Type B pancreatic cell (in vitro differentiated cells): ENCODE results near the gene LEFTY2. TPM values are rescaled to one million over a fixed set of nuclear protein-coding genes. Genes with fewer than 3 reads are reported as not detected.

ENCODE experiments used
- DNase-seq: peaks from one replicate; pipeline ENCODE4 v3.0.0; 2021; ENCODE audit warnings: mixed read lengths; ENCODE audit not compliant: unreplicated experiment; ENCODE audit errors: extremely low spot score
- H3K27ac Mint-ChIP-seq: 2 replicates; pipeline ENCODE4 v1.8.0; 2021; ENCODE audit warnings: mild to moderate bottlenecking, mixed read lengths
- H3K27me3 Mint-ChIP-seq: 2 replicates; pipeline ENCODE4 v1.8.0; 2021; ENCODE audit warnings: mixed read lengths
- H3K36me3 Mint-ChIP-seq: 2 replicates; pipeline ENCODE4 v1.8.0; 2021; ENCODE audit warnings: mixed read lengths
- H3K4me1 Mint-ChIP-seq: one replicate; pipeline ENCODE4 v1.8.0; 2021; ENCODE audit warnings: mixed read lengths; ENCODE audit not compliant: unreplicated experiment
- H3K4me3 Mint-ChIP-seq: 2 replicates; pipeline ENCODE4 v1.8.0; 2021; ENCODE audit warnings: mild to moderate bottlenecking, mixed read lengths
- H3K9me3 Mint-ChIP-seq: 2 replicates; pipeline ENCODE4 v1.8.0; 2021; ENCODE audit warnings: mixed read lengths
- total RNA-seq: library from RNA; stranded (reverse); gene quantifications from 2 replicates; pipeline ENCODE4 v1.2.1, GENCODE V29; 2021; ENCODE audit warnings: low replicate concordance
- TF ChIP-seq, protein P1 (sequence below): fragments of 200-600 bp; sonication (generic); conservative IDR thresholded peaks from 2 replicates; pipeline ENCODE4 v1.5.0; 2021; ENCODE audit warnings: antibody characterized with exemption, mild to moderate bottlenecking

The LEFTY2 gene
- total RNA-seq, 1 donor from 2014 or later, result not detected

- Mint-ChIP-seq H3K27me3 (no peaks in the 10 kb centered on the region), H3K4me1 (peaks cover 5% of the 10 kb centered on the region), H3K36me3 (peaks cover 8% of the 10 kb centered on the region), H3K27ac (no peak overlapping the region), H3K9me3 (no peaks in the 10 kb centered on the region), H3K4me3 (peak overlapping the region; percentile 95)
- DNase-seq, result no peak
- TF ChIP-seq, protein P1, sequence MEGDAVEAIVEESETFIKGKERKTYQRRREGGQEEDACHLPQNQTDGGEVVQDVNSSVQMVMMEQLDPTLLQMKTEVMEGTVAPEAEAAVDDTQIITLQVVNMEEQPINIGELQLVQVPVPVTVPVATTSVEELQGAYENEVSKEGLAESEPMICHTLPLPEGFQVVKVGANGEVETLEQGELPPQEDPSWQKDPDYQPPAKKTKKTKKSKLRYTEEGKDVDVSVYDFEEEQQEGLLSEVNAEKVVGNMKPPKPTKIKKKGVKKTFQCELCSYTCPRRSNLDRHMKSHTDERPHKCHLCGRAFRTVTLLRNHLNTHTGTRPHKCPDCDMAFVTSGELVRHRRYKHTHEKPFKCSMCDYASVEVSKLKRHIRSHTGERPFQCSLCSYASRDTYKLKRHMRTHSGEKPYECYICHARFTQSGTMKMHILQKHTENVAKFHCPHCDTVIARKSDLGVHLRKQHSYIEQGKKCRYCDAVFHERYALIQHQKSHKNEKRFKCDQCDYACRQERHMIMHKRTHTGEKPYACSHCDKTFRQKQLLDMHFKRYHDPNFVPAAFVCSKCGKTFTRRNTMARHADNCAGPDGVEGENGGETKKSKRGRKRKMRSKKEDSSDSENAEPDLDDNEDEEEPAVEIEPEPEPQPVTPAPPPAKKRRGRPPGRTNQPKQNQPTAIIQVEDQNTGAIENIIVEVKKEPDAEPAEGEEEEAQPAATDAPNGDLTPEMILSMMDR, result no peak
Observed at GRCh38 chr1:225921734-225922709, 19.0 kb downstream of the LEFTY2 start.

DNA sequence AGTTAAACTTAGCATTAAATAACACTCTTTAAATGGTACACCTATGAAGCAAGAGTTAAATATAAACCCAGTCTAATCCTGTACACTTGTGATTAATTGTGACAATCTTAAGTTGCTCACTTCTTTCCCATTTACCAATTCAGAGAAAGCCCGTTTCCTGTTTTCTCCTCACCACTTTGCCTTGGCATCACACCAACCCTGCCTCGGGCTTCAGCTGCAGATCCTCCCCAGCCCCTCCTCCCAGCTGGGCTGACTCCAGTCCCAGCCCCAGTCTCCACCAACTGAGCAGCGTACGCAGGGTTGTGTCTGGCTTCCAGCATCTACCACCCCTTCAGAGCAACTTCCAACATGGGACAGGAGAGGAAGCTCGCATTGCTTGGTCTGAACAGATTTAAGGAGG lies 21.1 kb downstream of the LEFTY2 start:
- peaks cover 18% of the 10 kb centered on the region for H3K4me1 Mint-ChIP-seq
- H3K27ac Mint-ChIP-seq, result no peak overlapping the region
- no peaks in the 10 kb centered on the region for H3K27me3 Mint-ChIP-seq
- H3K36me3 Mint-ChIP-seq, result peaks cover 12% of the 10 kb centered on the region
- DNase-seq, result no peak
- H3K4me3 Mint-ChIP-seq, result no peak overlapping the region
- TF ChIP-seq, protein P1, result no peak
- no peaks in the 10 kb centered on the region for H3K9me3 Mint-ChIP-seq

DNA sequence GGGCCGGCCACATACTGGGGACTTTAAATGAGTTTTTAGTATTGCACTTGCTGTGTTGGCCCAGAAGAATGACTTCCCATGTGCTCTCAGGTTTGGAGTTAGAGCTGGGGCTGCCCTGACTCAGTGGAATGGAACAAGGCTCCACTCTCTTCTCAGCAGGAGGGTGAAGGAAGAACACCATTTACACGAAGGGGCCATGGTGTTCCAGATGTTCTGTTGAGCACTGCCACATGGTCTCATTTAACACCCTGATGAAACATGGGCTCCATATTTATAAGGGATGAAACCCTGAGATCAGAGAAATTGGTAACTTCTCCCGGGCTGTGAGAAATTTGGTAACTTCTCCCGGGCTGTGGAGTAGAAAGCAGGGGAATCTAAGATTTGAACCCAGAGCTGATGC lies 22.7 kb downstream of the LEFTY2 start:
- no peak for DNase-seq
- H3K27ac Mint-ChIP-seq, result no peak overlapping the region
- H3K4me3 Mint-ChIP-seq, result no peak overlapping the region
- no peaks in the 10 kb centered on the region for H3K9me3 Mint-ChIP-seq
- peaks cover 15% of the 10 kb centered on the region for H3K36me3 Mint-ChIP-seq
- TF ChIP-seq, protein P1, result no peak
- no peaks in the 10 kb centered on the region for H3K27me3 Mint-ChIP-seq
- H3K4me1 Mint-ChIP-seq, result peaks cover 21% of the 10 kb centered on the region

DNA sequence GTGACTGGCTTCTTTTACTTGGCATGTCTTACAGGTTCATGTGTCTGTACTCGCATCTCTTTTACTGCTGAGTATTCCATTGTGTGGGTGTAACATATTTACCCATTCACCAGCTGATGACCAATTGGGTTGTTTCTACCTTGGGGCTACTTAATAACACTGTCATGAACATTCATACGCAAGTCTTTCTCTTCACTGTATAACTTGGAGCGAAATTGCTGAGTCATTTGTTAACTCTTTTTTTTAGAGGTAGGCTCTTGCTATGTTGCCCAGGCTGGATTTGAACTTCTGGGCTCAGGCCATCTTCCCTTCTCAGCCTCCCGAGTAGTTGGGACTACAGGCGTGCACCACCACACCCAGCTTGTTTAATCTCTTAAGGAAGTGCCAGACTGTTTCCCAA lies 23.5 kb downstream of the LEFTY2 start:
- TF ChIP-seq, protein P1, result no peak
- Mint-ChIP-seq H3K36me3 (peaks cover 17% of the 10 kb centered on the region), H3K4me1 (peaks cover 17% of the 10 kb centered on the region), H3K27ac (no peak overlapping the region), H3K9me3 (no peaks in the 10 kb centered on the region), H3K4me3 (no peak overlapping the region), H3K27me3 (no peaks in the 10 kb centered on the region)
- DNase-seq, result no peak

GRCh38 chr1:225917101-225917500 lies 23.9 kb downstream of the LEFTY2 start:
- H3K4me3 Mint-ChIP-seq, result no peak overlapping the region

More at GRCh38 chr1:225917101-225917500, 23.9 kb downstream of the LEFTY2 start:
- peaks cover 16% of the 10 kb centered on the region for H3K4me1 Mint-ChIP-seq
- no peaks in the 10 kb centered on the region for H3K27me3 Mint-ChIP-seq
- peaks cover 19% of the 10 kb centered on the region for H3K36me3 Mint-ChIP-seq
- no peak overlapping the region for H3K27ac Mint-ChIP-seq
- no peak for DNase-seq
- TF ChIP-seq, protein P1, result no peak
- no peaks in the 10 kb centered on the region for H3K9me3 Mint-ChIP-seq
